Hepatocyte (in vitro differentiated cells): ENCODE data around the gene KRTAP19-8. TPM values are rescaled to one million over a fixed set of nuclear protein-coding genes. Genes with fewer than 3 reads are reported as not detected.

Source experiments
- DNase-seq: peaks from one replicate; pipeline ENCODE4 v3.0.0-alpha.2; 2016; ENCODE audit warnings: low spot score
- H2AFZ ChIP-seq: fragments of 200-600 bp; sonication (generic); 2 replicates; pipeline ENCODE4 v1.6.0; 2016; ENCODE audit warnings: antibody characterized with exemption, mild to moderate bottlenecking
- H3K27ac ChIP-seq: fragments of 200-600 bp; sonication (generic); 2 replicates; pipeline ENCODE4 v1.5.1; 2016; ENCODE audit warnings: mild to moderate bottlenecking
- H3K27me3 ChIP-seq: fragments of 200-600 bp; sonication (generic); 2 replicates; pipeline ENCODE4 v1.6.1; 2016
- H3K36me3 ChIP-seq: fragments of 200-600 bp; sonication (generic); replicated peaks from 2 replicates; pipeline ENCODE4 v1.5.1; 2016; ENCODE audit warnings: low read depth; ENCODE audit not compliant: insufficient read depth
- H3K4me1 ChIP-seq: fragments of 200-600 bp; sonication (generic); 2 replicates; pipeline ENCODE4 v1.5.1; 2016; ENCODE audit warnings: mild to moderate bottlenecking, moderate library complexity; ENCODE audit not compliant: insufficient read depth
- H3K4me2 ChIP-seq: fragments of 200-600 bp; sonication (generic); 2 replicates; pipeline ENCODE4 v1.6.0; 2016
- H3K4me3 ChIP-seq: fragments of 200-600 bp; sonication (generic); 2 replicates; pipeline ENCODE4 v1.5.1; 2016; ENCODE audit warnings: mild to moderate bottlenecking
- H3K79me2 ChIP-seq: fragments of 200-600 bp; sonication (generic); 2 replicates; pipeline ENCODE4 v1.6.0; 2017; ENCODE audit warnings: mild to moderate bottlenecking
- H3K9me2 ChIP-seq: fragments of 200-600 bp; sonication (generic); replicated peaks from 2 replicates; pipeline ENCODE4 v1.6.0; 2017; ENCODE audit warnings: mild to moderate bottlenecking; ENCODE audit not compliant: insufficient read depth
- H3K9me3 ChIP-seq: fragments of 200-600 bp; sonication (generic); 2 replicates; pipeline ENCODE4 v1.5.1; 2016; ENCODE audit warnings: low read depth, mild to moderate bottlenecking
- H4K20me1 ChIP-seq: fragments of 200-600 bp; sonication (generic); 2 replicates; pipeline ENCODE4 v1.6.0; 2016; ENCODE audit warnings: mild to moderate bottlenecking; ENCODE audit not compliant: insufficient read depth, poor library complexity, severe bottlenecking
- CTCF ChIP-seq: fragments of 200-600 bp; sonication (generic); IDR thresholded peaks from 2 replicates; pipeline ENCODE4 v1.5.1; 2016; ENCODE audit warnings: antibody characterized with exemption, mild to moderate bottlenecking; ENCODE audit not compliant: poor library complexity
- EZH2 ChIP-seq: fragments of 200-600 bp; sonication (generic); IDR thresholded peaks from 2 replicates; pipeline ENCODE4 v1.6.1; 2016; ENCODE audit warnings: antibody characterized with exemption, mild to moderate bottlenecking, borderline replicate concordance
- EZH2phosphoT487 ChIP-seq: fragments of 200-600 bp; sonication (generic); IDR thresholded peaks from one replicate; pipeline ENCODE4 v1.6.1; 2018; ENCODE audit warnings: antibody characterized with exemption, mild to moderate bottlenecking, low read depth, moderate library complexity; ENCODE audit not compliant: unreplicated experiment, severe bottlenecking
- WGBS: methylation state at CpG from one replicate; pipeline ENCODE4 v1.1.6; 2016; ENCODE audit warnings: low lambda C conversion rate; ENCODE audit errors: missing lambda C conversion rate; 5-methylcytosine and 5-hydroxymethylcytosine counted together
- polyA plus RNA-seq: library from polyadenylated mRNA; unstranded; fragments of >200 nt; fragmentation: Nextera tagmentation; extraction: Ambion mirVana; gene quantifications from 2 replicates; pipeline ENCODE4 v1.2.1, GENCODE V29; 2016
- total RNA-seq: library from RNA; depleted of rRNA; stranded (reverse); fragments of >200 nt; gene quantifications from 2 replicates; pipeline ENCODE4 v1.2.3, GENCODE V29; 2014

The KRTAP19-8 gene
- total and polyA plus RNA-seq, 2 experiments from 2014 or later, result not detected

- Histone ChIP-seq H3K9me2 (no peaks in the 10 kb centered on the region), H3K79me2 (no peaks in the 10 kb centered on the region), H3K9me3 (no peaks in the 10 kb centered on the region), H3K4me3 (no peak overlapping the region), H3K4me2 (no peak overlapping the region), H3K27me3 (no peaks in the 10 kb centered on the region), H4K20me1 (no peaks in the 10 kb centered on the region), H3K4me1 (no peaks in the 10 kb centered on the region), H3K27ac (no peak overlapping the region), H2AFZ (no peak overlapping the region), H3K36me3 (no peaks in the 10 kb centered on the region)
- DNase-seq, result no peak
- 86% methylated on average over 5 of the region's 5 CpGs for WGBS
- TF ChIP-seq EZH2, result no peak
- no peak for TF ChIP-seq CTCF
- TF ChIP-seq EZH2phosphoT487, result no peak
Observed at GRCh38 chr21:31043471-31043870, 5.2 kb upstream of the KRTAP19-8 start.

- Histone ChIP-seq H3K9me2 (no peaks in the 10 kb centered on the region), H4K20me1 (no peaks in the 10 kb centered on the region), H3K79me2 (no peaks in the 10 kb centered on the region), H3K4me2 (no peak overlapping the region), H3K27me3 (no peaks in the 10 kb centered on the region), H3K4me1 (no peaks in the 10 kb centered on the region), H3K36me3 (no peaks in the 10 kb centered on the region), H3K27ac (no peak overlapping the region), H3K9me3 (no peaks in the 10 kb centered on the region), H3K4me3 (no peak overlapping the region), H2AFZ (no peak overlapping the region)
- 65% methylated on average over 1 of the region's 1 CpG for WGBS
- TF ChIP-seq EZH2 (no peak), CTCF (no peak), EZH2phosphoT487 (no peak)
- DNase-seq, result no peak
Observed at GRCh38 chr21:31042080-31042464, 3.8 kb upstream of the KRTAP19-8 start.

GRCh38 chr21:31041295-31042079, 3.2 kb upstream of the KRTAP19-8 start:
- no peaks in the 10 kb centered on the region for H4K20me1 ChIP-seq
- H3K9me2 ChIP-seq, result no peaks in the 10 kb centered on the region
- H3K4me3 ChIP-seq, result no peak overlapping the region
- TF ChIP-seq CTCF (no peak), EZH2phosphoT487 (no peak), EZH2 (no peak)
- no peaks in the 10 kb centered on the region for H3K79me2 ChIP-seq
- H3K36me3 ChIP-seq, result no peaks in the 10 kb centered on the region
- no peak overlapping the region for H2AFZ ChIP-seq
- H3K4me1 ChIP-seq, result no peaks in the 10 kb centered on the region
- no peak overlapping the region for H3K4me2 ChIP-seq
- no peak for DNase-seq
- H3K27ac ChIP-seq, result no peak overlapping the region
- no peaks in the 10 kb centered on the region for H3K9me3 ChIP-seq
- no peaks in the 10 kb centered on the region for H3K27me3 ChIP-seq
- WGBS, result 86% methylated on average over 11 of the region's 11 CpGs
